ENCODE results near the gene TMEM273. TPM values are rescaled to one million over a fixed set of nuclear protein-coding genes. Genes with fewer than 3 reads are reported as not detected.

The TMEM273 gene
- total RNA-seq, 1 donor from 2014 or later = 0.39 TPM

DNA sequence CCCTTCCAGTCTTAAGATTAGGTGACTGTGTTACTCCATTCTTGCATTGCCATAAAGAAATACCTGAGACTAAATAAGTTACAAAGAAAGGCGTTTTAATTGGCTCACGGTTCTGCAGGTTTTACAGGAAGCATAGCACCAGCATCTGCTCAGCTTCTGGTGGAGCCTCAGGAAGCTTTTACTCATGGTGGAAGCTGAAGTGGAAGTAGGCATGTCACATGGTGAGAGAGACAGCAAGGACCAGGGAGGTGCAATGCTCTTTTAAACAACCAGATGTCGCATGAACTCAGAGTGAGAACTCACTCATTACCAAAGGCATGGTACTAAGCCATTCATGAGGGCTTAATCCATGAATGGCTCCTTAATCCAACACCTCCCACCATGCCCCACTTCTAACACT lies 34.0 kb upstream of the TMEM273 start:
- Mint-ChIP-seq H3K9me3 (ENCODE audit: unreplicated experiment) (no peaks in the 10 kb centered on the region), H3K36me3 (ENCODE audit: unreplicated experiment) (peaks cover 11% of the 10 kb centered on the region), H3K4me3 (ENCODE audit: unreplicated experiment) (no peak overlapping the region), H3K4me1 (ENCODE audit: low read depth, unreplicated experiment) (no peaks in the 10 kb centered on the region), H3K27ac (ENCODE audit: unreplicated experiment) (no peak overlapping the region), H3K27me3 (ENCODE audit: unreplicated experiment) (peaks cover 6% of the 10 kb centered on the region)
- DNase-seq = no peak
- TF ChIP-seq CTCF (IDR thresholded peaks at IDR 0.05; ENCODE audit: partially characterized antibody, unreplicated experiment) = no peak

- TF ChIP-seq CTCF (IDR thresholded peaks at IDR 0.05; ENCODE audit: partially characterized antibody, unreplicated experiment) = no peak
- DNase-seq = no peak
- no peaks in the 10 kb centered on the region for H3K4me1 Mint-ChIP-seq (ENCODE audit: low read depth, unreplicated experiment)
- no peak overlapping the region for H3K27ac Mint-ChIP-seq (ENCODE audit: unreplicated experiment)
- H3K27me3 Mint-ChIP-seq (ENCODE audit: unreplicated experiment) = peaks cover 4% of the 10 kb centered on the region
- H3K36me3 Mint-ChIP-seq (ENCODE audit: unreplicated experiment) = peaks cover 7% of the 10 kb centered on the region
- no peaks in the 10 kb centered on the region for H3K9me3 Mint-ChIP-seq (ENCODE audit: unreplicated experiment)
- H3K4me3 Mint-ChIP-seq (ENCODE audit: unreplicated experiment) = no peak overlapping the region
Measured at GRCh38 chr10:49220679-49221078, 32.5 kb upstream of the TMEM273 start.

GRCh38 chr10:49220031-49220430 lies 31.8 kb upstream of the TMEM273 start:
- Mint-ChIP-seq H3K27ac (ENCODE audit: unreplicated experiment) (no peak overlapping the region), H3K4me1 (ENCODE audit: low read depth, unreplicated experiment) (no peaks in the 10 kb centered on the region), H3K9me3 (ENCODE audit: unreplicated experiment) (no peaks in the 10 kb centered on the region), H3K4me3 (ENCODE audit: unreplicated experiment) (no peak overlapping the region), H3K36me3 (ENCODE audit: unreplicated experiment) (peaks cover 7% of the 10 kb centered on the region), H3K27me3 (ENCODE audit: unreplicated experiment) (peaks cover 2% of the 10 kb centered on the region)
- TF ChIP-seq CTCF (IDR thresholded peaks at IDR 0.05; ENCODE audit: partially characterized antibody, unreplicated experiment) = no peak
- DNase-seq = no peak

- no peaks in the 10 kb centered on the region for H3K4me1 Mint-ChIP-seq (ENCODE audit: low read depth, unreplicated experiment)
- no peak overlapping the region for H3K27ac Mint-ChIP-seq (ENCODE audit: unreplicated experiment)
- no peak for DNase-seq
- H3K36me3 Mint-ChIP-seq (ENCODE audit: unreplicated experiment) = peaks cover 7% of the 10 kb centered on the region
- peaks cover 2% of the 10 kb centered on the region for H3K27me3 Mint-ChIP-seq (ENCODE audit: unreplicated experiment)
- H3K9me3 Mint-ChIP-seq (ENCODE audit: unreplicated experiment) = no peaks in the 10 kb centered on the region
- no peak overlapping the region for H3K4me3 Mint-ChIP-seq (ENCODE audit: unreplicated experiment)
- no peak for TF ChIP-seq CTCF (IDR thresholded peaks at IDR 0.05; ENCODE audit: partially characterized antibody, unreplicated experiment)
Measured at GRCh38 chr10:49219248-49219647, 31.1 kb upstream of the TMEM273 start.

DNA sequence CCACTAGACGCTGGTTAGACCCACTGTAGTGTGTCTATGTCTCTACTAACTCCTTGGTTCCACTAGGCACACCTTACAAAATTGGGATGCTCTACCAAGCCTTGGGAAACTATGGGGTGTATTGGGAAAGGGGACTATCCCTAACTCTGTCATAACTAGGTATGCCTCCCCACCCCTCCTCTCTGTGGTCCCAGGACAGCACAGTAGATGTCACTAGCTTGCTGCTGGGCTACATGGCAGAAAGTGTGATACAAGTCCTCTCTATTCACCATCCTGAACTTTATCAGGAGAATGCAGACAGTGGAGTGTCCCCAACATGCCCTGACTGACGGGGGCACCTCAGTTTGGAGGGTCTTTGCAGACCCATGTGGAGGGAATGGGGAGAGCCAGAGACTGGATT lies 30.3 kb upstream of the TMEM273 start:
- DNase-seq = no peak
- H3K4me1 Mint-ChIP-seq (ENCODE audit: low read depth, unreplicated experiment) = no peaks in the 10 kb centered on the region
- no peaks in the 10 kb centered on the region for H3K9me3 Mint-ChIP-seq (ENCODE audit: unreplicated experiment)
- H3K36me3 Mint-ChIP-seq (ENCODE audit: unreplicated experiment) = peaks cover 7% of the 10 kb centered on the region
- no peak overlapping the region for H3K4me3 Mint-ChIP-seq (ENCODE audit: unreplicated experiment)
- TF ChIP-seq CTCF (IDR thresholded peaks at IDR 0.05; ENCODE audit: partially characterized antibody, unreplicated experiment) = no peak
- H3K27me3 Mint-ChIP-seq (ENCODE audit: unreplicated experiment) = peaks cover 2% of the 10 kb centered on the region
- H3K27ac Mint-ChIP-seq (ENCODE audit: unreplicated experiment) = no peak overlapping the region
